ENCODE results near the gene SCNN1A.

The SCNN1A gene

DNA sequence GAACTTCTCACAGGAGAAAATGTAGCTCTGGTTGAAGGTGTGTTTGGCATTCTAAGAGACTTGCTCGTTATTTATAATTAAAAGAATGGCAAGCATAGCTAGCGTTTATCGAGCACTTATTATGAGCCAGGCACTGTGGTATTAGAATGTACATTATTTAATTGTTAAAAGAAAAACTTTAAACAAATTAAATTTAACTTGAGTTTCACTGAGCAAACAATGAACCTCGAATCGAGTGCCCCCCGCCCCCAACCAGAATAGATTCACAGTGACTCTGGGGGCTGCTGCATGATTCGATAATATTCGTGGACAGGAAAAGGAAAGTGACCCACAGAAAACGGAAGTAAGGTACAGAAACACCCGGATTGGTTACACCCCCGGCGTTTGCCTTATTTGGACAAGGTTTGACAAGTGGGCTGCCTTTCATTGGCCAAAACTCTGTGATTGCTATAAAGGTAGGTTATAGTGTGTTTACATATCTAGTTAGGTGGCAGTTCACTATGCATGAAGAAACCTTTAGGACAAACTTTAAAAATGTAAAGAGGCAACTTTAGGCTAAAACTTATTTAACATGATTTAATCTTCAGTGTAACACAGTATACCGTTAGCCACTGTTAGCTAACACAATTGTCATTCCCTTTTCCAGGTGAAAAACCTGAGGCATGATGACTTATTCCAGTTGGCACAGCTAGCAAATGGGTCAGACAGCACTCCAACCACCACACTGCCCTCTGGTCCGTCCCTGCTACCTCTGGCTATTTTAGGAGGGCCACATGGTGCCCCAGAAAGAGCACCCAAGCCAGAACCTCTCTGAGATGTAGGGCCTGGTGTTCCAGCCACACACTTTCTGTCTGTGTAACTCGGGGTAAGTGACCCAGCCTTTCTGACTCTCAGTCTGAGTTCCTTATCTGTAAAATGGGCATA, 7.1 kb downstream of the SCNN1A start:
- peak; percentile 95 for DNase-seq

DNA sequence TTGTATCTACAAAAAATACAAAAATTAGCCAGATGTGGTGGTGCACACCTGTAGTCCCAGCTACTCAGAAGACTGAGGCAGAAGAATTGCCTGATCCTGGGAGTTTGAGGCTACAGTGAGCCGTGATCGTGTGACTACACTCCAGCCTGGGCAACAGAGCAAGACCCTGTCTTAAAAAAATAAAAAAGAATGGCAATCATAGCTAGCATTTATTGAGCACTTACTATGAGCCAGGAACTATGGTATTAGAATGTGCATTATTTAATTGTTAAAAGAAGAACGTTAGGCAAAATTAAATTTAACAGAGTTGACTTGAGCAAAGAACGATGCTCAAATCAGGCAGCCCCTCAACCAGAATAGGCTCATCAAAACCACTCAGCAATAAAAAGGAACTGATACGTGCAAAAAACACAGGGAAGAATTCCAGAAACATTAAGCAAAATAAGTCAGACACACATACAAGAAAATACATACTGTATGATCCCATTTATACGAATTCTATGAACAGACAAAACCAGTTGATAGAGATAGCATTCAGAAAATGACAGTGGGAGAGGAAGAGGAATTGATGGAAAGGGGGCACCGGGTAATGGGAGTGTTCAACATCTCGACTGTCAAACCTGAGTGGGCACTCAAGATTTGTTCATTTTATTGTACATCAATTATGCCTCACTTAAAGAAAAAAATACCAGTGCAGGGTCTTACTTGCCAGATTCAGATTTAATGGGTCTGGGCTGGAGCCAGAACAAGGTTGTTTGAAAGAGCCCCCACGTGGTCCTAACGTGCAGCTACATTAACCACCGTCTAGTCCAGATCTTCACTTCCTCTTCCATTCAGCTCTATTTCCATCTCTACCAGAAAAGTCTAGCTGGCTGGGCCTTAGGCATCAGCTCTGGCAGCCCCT, 8.0 kb downstream of the SCNN1A start:
- peak; percentile 92 for DNase-seq

DNA sequence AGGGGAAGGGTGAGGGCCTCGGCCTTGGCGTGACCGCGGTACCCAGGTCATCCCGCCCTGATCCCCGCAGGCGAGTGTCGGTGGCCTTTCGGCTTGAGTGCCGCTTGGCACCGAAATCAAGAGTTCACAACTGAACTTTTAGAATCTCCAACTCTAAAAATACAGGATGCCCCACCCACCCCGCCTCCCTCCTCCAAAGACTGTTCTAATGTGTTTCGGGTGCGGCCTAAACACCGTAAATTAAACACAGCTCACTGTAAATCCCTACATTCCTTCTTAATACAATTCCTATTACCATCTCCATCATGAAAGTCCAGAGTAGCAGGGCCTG, 11.4 kb downstream of the SCNN1A start:
- DNase-seq, result no peak

DNA sequence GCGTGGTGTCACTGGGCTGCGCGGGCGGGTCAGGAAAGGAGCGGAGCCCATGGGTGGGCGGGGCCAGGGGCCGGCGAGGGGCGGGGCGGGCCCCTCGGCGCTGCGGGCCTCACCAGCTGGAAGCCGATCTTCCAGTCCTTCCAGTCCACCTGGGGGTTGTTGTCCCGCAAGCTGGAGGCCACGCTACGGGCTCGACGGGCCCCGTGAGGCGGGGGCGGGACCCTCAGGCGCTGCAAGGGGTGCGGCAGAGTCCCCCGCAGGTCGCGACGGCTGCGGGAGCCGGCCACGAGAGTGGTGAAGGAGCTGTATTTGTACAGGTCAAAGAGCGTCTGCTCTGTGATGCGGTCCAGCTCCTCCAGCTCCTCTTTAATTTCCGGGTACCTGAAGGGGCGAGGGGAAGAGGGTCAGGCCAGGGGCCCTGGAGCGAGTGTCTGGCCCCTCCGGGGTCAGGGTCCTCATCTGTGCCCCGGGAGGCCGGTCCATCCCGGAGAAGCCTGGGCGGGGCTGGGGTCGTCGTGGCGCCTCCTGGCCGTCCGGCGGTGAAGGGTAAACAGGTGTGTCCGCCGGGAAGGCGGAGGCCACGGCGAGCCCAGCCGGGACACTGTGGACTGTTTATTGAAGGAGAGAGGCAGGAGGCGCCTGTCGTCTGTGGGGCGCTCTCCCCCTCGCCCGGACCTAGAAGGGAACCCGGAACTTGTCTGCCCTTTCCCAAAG, 11.9 kb downstream of the SCNN1A start:
- DNase-seq, result peak; percentile 85

DNA sequence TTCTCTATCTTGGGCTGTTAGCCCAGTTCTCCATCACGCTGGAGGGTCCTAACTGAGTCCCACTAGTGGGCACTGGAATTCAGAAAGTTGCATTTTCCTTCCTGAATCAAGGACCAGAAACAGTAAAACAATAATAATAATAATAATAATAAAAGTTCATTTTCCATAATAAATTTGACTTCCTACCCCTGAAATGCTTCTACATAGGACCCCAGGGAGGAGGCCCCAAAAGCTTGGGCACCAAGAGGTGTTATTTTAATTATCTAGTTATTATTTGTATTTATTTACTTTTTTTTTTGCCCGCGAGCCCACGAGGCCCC, 12.4 kb downstream of the SCNN1A start:
- DNase-seq, result no peak

DNA sequence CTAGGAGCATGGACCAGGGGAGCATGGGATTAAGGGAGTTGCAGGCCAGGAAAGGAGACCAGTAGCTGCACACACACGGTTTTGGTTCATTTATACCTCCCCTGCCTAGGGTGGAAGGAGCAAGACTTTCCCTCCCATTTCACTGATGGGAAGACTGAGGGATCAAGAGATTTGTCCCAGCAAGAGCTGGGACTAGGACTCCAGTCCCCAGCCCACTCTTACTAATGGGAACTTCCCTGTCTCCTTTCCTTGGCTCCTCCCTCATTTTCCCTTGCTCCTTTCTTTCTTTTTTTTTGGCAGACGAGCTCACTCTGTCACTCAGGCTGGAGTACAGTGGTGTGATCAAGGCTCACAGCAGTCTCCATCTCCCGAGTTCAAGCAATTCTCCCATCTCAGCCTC, 13.0 kb downstream of the SCNN1A start:
- no peak for DNase-seq

DNA sequence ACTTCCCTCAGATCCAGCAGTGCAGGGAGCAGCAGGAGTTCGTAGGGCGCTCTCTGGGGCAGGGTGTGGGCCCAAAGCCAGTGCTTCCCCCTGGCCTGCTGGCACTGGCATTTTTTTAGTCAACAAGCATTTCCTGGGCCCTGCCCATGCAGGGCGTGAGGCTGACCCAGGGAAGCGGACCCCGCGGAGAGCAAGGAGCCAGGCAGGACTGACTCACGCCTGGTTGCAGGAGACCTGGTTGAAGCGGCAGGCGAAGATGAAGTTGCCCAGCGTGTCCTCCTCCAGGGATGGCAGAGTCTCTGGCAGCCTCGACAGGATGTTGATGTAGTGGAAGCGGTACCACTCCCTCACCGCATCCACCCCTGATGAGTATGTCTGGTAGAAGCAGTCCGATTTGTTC, 13.5 kb downstream of the SCNN1A start:
- no peak for DNase-seq

DNA sequence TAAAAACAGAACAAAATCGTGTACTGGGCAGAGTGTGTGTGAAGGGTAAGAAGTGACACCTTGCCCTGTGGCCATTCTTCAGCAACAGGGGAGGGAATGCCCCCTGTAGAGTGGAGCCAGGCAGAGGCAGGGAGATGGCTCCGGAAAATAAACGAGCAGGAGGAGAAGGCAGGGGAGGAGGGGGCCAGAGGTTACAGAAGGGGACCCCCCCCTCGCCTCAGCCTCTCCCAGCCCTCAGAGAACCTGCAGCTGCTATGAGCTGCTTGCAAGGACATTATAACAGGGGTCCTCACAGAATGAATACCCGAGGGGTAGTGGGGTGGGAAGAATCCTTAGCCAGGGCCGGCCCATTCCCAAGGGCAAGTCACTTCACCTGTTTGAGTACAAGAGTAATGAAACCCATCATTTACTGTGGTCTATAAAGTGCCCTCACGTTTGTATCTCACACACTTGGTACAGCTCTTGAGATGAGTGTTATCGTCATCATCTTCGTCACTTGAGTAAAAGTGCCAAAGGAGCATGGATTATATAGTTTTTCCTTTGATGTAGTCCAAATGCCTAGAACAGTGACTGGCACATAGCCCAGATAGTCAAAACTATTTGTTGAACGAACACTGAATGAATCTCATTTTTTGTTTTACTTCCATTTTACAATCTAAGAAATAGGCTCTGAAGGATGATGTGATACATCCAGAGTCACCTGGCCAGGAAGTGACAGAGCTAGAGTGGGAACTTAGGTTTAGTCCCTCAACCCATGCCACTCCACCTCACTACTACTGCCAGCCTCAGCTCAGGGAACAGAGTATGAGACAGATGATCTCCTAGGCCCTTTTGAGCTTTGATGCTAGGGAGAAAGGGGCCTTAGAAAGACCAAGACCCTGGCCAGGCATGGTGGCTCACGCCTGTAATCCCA, 14.5 kb downstream of the SCNN1A start:
- DNase-seq, result no peak

DNA sequence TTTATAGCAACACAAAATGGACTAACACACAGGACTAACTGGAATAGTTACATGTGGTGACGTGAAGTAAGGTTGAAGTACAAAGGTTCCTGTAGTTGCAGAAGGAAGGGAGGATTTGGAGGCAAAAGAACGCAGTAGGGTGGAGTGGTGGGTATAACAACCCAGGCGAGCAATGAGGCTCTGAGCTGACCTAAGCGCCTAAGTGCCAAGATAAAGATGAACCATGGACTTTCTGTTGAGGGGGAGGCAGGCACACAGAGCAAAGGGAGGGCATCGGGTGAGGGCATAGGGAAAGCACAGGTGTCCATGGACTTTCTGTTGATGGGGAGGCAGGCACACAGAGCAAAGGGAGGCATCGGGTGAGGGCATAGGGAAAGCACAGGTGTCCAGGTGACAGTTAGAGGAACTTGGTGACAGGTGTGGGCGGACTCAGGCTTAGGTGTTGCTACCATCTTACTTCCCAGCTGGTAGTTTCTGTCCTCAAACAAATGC, 15.2 kb downstream of the SCNN1A start:
- no peak for DNase-seq

DNA sequence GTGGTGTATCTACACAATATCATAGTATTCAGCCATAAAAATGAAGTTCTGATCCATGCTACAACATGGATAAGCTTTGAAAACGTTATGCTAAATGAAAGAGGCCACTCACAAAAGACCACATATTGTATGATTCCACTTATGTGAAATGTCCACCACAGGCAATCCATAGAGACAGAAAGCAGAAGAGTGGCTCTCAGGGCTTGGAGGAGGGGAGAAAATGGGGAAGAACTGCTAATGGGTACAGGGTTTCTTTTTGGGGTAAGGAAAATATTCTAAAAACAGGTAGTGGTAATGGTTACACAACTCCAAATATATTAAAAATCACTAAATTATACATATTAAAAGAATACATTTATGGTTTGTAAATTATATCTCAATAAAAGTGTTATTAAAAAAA, 16.5 kb downstream of the SCNN1A start:
- peak; percentile 40 for DNase-seq

DNA sequence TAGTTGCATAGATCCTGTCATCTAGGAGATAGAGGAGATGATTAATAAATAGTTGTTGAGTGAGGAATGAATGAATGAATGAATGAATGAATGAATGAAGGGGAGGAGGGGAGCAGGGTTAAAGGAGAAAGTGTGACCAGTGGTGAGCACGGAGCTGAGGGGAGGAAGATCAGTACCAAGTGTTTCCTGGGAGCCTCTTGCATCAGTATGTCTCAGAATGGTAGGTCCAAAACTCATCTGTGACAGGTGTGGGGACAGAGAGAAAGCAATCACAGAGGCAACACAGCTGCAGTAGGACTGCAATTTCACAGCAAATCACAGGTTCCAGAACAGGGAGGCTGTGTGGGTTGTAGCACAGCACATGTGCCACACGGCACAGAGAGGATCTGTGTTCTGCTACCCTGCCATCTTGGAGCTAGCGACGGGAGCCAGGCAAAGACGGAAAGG, 19.0 kb downstream of the SCNN1A start:
- DNase-seq, result no peak

DNA sequence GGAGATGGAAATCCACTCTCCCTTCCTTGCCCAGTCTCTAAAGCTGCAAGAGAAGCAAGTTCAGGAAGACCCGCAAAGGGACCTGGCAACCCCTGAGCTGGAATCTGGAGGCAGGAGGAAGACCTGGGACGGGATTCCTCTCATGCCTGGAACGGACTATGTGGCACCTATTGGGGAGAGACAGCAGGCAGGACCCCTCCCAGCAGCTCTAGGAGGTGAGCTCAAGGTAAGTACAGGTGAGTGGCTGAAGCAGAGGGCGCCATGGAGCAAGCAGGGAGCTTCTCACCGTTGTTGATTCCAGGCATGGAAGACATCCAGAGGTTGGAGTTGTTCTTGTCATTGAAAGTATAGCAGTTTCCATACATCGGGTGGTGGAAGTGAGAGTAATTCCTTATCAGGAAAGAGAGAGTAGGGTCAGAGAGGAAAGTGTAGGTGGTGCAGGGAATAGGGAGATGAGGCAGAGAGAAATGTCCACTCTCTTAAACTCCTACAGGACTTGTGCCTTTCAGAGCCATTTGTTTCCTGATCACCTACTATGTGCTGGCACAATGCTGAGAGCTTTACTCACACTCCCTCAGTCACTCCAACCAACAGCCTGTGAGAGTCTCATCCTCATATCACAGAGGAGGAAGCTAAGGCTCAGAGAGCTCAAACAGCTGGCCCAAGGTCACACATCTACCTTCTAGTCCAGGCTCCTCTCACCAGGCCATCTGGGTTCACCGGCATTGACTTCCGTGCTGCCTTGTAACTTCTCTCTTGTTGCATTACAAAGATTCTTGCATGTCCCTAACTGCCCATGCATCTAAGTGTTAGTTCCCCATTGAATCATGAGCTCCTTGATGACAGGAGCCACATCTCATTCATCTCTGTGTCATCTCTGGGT, 19.6 kb downstream of the SCNN1A start:
- DNase-seq, result no peak

DNA sequence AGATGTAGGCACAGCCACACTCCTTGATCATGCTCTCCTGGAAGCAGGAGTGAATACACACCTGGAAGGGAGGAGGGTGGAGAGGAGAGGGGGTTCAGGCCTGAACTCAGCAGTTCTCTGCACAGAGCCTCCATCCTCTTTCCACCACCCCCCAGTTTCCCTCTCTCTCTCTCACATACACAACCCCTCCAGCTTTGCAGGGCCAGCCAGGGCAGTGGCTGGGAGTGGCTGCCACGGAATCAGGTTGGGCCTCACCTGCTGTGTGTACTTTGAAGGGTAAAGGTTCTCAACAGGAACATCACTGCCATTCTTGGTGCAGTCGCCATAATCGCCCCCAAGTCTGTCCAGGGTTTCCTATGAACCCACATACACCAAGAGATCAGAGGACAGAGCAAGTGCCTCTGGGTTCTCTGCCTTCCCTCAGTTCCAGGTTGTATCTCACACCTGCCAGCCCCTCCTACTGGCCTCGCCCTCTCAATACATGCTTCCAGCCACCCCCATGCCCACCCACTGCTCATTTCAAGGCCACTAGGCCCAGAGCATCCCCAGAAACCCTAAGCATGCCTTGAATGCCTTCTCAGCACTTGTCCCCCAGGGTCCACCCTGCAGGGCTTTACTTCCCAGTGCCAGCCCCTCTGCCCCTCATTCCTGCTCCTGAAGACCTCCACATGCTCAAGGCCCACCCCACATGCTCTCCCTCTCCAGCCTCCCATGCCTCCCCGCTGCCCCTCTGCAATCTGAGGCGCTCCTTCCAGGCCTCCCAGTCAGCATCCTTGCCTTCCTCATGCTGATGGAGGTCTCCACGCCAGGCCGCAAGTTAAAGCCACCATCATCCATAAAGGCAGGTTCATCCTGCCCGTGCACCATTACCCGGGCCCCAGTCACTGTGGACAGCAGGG, 20.6 kb downstream of the SCNN1A start:
- no peak for DNase-seq

DNA sequence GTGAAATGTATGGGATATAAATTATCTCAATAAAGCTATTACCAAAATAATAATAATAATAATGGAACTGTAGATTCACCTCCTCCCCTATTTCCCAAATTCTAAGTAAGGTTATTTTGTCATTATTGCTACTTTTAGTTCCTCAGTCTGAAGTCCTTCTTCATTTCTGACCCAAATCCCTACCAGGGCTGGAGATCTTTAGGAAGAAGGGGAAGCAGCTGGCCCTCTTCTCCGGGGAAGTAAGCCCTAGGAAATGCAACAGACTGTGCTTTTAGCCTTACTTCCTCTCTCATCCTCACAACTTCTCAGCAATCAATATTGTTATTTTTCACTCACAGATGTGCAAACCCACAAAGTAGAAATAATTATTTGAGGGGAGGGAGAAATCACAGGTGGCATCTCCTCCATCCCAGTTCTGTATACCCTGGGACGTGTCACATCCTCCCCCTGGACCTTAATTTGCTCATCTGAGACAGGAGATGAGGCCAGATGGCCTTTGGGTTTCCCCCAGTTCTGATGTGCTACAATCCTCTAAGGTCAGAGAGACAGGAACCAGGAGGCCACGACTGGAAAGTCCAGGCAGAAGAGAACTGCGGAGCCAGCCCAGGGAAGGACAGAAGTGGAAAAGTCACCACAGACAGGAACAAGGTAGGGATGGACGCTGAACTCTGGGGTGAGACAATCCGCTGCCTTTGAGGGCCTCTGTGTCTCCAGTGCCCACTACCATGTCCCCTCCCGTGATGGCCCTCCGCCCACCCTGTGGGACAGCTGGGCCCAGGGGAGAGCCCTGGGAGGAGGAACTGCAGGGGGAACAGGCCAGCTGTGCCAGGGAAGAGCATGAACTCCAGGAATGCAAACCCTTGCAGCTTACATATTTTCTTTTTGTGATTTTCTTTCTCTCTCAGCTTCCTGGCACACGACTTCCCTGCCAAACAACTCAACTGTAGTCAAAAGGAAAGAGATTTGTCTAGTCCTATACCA, 22.9 kb downstream of the SCNN1A start:
- DNase-seq, result no peak

DNA sequence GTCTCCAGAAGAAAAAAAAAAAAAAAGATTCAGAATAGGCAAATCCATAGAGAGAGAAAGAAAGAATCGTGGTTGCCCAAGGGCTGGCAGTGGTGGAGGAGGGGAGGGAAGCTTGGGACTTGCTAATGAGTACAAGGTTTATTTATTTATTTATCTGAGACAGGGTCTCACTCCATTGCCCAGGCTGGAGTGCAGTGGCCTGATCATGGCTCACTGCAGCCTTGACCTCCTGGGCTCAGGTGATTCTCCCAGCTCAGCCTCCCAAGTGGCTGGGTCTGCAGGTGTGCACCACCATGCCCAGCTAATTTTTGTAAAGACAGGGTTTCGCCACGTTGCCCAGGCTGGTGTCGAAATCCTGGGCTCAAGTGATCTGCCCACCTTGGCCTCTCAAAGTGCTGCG, 23.7 kb downstream of the SCNN1A start:
- no peak for DNase-seq

DNA sequence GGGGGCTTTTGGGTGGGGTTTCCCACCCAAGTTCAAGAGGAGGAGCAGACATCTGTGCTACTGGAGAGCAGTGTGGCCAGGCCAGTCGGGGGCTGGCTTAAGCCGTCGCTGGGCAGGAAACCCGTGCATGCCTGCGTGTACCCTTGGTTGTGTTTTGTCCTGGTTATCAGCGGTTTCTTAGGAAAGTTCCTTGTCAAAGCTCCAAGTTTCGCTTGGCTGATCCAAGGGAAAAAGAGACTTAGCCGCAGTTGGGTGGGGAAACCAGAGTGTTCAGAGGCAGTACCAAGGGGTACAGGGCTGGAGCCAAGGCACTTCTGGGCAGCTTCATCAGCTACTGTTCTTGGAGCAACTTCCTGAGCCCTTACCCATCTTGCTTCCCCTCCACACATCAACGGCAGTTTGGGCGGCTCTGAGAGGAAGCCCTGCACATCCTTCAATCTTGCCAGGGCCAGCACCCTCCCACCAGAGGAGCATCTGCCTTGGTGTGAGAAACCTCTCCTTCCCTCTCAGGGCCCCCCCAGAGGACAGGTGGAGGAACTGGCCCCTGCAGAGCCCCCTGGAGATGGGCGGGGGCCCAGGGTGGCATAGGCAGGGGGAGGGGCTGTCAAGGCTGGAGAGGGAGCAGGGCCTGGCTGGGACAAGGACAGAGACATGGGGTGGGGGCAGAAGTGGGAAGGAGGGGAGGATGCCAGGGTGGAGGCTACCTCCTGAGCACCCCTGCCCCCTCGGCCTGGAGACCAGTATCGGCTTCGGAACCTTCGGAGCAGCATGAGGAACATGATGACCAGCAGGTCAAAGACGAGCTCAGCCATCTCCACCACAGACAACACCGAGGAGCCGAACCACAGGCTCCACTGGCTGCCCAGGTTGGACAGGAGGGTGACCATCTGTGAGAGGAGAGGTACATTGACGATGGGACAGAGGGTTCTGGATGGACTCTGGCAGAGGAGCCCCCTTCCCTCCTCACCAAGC, 27.7 kb downstream of the SCNN1A start:
- no peak for DNase-seq

DNA sequence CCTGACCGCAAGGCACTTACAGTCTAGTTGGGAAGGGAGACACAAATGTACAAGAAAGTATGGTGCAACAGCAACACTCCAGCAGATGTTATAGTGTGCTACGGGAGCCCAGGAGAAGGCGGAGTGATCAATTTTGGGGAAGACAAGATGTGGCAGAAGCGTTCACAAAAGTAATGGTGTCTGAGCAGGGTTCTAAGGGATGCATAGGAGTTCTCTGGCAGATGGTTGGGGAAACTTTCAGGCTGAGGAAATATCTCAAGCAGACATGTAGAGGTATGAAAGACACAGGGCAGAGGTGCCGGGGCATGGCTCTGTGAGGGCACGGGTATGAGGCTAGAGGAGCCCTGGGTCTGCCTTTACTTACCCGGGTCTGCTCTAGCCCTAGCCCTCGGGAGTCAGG, 28.4 kb downstream of the SCNN1A start:
- DNase-seq, result no peak
